Skeletal muscle tissue (tissue), 4 donors: ENCODE results near the gene CLDN12. TPM values are rescaled to one million over a fixed set of nuclear protein-coding genes. Genes with fewer than 3 reads are reported as not detected.

Experiments used
- H3K27ac ChIP-seq: one replicate; pipeline ENCODE4 v1.7.0; 2013; ENCODE audit warnings: mild to moderate bottlenecking, low read depth, low read length, inconsistent platforms
- H3K27me3 ChIP-seq, 3 donors: one replicate each; pipeline ENCODE4 v1.7.0; 2013; ENCODE audit warnings: low read length in 3 of 3; ENCODE audit not compliant: control insufficient read depth in 3 of 3, insufficient read depth in 3 of 3
- H3K36me3 ChIP-seq, 3 donors: one replicate each; pipeline ENCODE4 v1.7.0; 2013; ENCODE audit warnings: low read length in 3 of 3; ENCODE audit not compliant: control insufficient read depth in 3 of 3, insufficient read depth in 3 of 3
- H3K4me1 ChIP-seq, 3 donors: one replicate each; pipeline ENCODE4 v1.7.0; 2013; ENCODE audit warnings: low read length in 3 of 3, mild to moderate bottlenecking in 3 of 3; ENCODE audit not compliant: control insufficient read depth in 3 of 3, insufficient read depth in 3 of 3
- H3K4me3 ChIP-seq, 3 donors: one replicate each; pipeline ENCODE4 v1.7.0; 2013; ENCODE audit warnings: low read length in 3 of 3
- H3K9ac ChIP-seq, 3 donors: one replicate each; pipeline ENCODE4 v1.7.0; 2013; ENCODE audit warnings: low read length in 3 of 3, mild to moderate bottlenecking in 3 of 3, moderate library complexity in 2 of 3, low read depth in 1 of 3
- H3K9me3 ChIP-seq, 3 donors: one replicate each; pipeline ENCODE4 v1.7.0; 2013; ENCODE audit warnings: low read length in 3 of 3; ENCODE audit not compliant: control insufficient read depth in 3 of 3
- total RNA-seq: library from RNA; depleted of rRNA; stranded (reverse); fragments of >200 nt; gene quantifications from one replicate; pipeline ENCODE4 v1.2.3, GENCODE V29; 2014
- donor health status: Osteomylitis.

The CLDN12 gene
- total RNA-seq, 1 donor from 2014 or later = 15.7 TPM

GRCh38 chr7:90402785-90403173 lies 482 bp upstream of the CLDN12 start:
- Histone ChIP-seq H3K9me3 (no peaks in the 10 kb centered on the region), H3K27ac (peak overlapping the region; percentile 99), H3K9ac (peak overlapping the region; percentile 87 to 98 (median 98)), H3K36me3 (peaks cover 0 to 7% (median 6%) of the 10 kb centered on the region in 3 donors), H3K4me1 (peaks cover 6 to 20% (median 17%) of the 10 kb centered on the region in 3 donors), H3K27me3 (no peaks in the 10 kb centered on the region), H3K4me3 (peak overlapping the region; percentile 80 to 100 (median 94))

DNA sequence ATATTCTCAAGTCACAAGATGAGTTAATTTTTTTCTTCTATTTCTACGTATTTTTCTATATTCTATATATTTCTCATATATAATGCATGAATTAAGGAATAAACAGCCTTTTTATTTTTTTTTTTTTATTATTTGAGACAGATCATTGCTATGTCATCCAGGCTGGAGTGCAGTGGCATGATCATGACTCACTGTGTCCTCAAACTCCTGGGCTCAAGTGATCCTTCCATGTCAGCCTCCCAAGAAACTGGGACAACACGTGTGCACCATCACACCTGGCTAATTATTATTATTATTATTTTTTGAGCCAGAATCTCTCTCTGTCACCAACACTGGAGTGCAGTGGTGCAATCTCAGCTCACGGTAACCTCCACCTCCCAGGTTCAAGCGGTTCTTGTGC lies 1.5 kb downstream of the CLDN12 start:
- Histone ChIP-seq H3K27me3 (no peaks in the 10 kb centered on the region), H3K27ac (peak overlapping the region; percentile 99), H3K4me3 (peak overlapping the region; percentile 78 to 94 (median 80)), H3K9me3 (no peaks in the 10 kb centered on the region), H3K36me3 (peaks cover 2 to 17% (median 10%) of the 10 kb centered on the region in 3 donors), H3K4me1 (peaks cover 6 to 23% (median 19%) of the 10 kb centered on the region in 3 donors), H3K9ac (peak overlapping the region in 2 of 3 donors; percentile 42 to 77)

- peaks cover 21 to 36% (median 23%) of the 10 kb centered on the region in 3 donors for H3K4me1 ChIP-seq
- H3K4me3 ChIP-seq = no peak overlapping the region
- no peak overlapping the region for H3K27ac ChIP-seq
- no peaks in the 10 kb centered on the region for H3K27me3 ChIP-seq
- H3K9me3 ChIP-seq = no peaks in the 10 kb centered on the region
- peaks cover 6 to 22% (median 20%) of the 10 kb centered on the region in 3 donors for H3K36me3 ChIP-seq
- H3K9ac ChIP-seq = no peak overlapping the region
These were observed 4.2 kb downstream of the CLDN12 start for GRCh38 chr7:90407484-90407821.

DNA sequence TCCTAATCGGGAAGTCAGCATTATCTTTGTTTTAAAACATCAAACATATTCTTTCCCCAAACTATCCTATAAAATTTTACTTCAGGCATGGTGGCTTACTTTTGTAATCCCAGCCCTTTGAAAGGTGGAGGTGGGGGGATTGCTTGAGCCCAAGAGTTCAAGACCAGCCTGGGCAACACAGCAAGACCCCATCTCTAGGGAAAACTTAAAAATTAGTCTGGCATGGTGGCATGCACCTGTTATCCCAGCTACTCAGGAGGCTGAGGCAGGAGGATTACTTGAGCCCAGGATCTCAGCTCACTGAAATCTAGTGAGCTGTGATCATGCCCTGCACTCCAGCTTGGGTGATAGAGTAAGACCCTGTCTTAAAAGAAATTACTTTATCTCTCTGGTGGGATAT lies 4.9 kb downstream of the CLDN12 start:
- H3K4me3 ChIP-seq = no peak overlapping the region
- H3K36me3 ChIP-seq = peaks cover 12 to 28% (median 27%) of the 10 kb centered on the region in 3 donors
- no peak overlapping the region for H3K9ac ChIP-seq
- H3K27ac ChIP-seq = no peak overlapping the region
- peaks cover 18 to 42% (median 28%) of the 10 kb centered on the region in 3 donors for H3K4me1 ChIP-seq
- no peaks in the 10 kb centered on the region for H3K9me3 ChIP-seq
- no peaks in the 10 kb centered on the region for H3K27me3 ChIP-seq

DNA sequence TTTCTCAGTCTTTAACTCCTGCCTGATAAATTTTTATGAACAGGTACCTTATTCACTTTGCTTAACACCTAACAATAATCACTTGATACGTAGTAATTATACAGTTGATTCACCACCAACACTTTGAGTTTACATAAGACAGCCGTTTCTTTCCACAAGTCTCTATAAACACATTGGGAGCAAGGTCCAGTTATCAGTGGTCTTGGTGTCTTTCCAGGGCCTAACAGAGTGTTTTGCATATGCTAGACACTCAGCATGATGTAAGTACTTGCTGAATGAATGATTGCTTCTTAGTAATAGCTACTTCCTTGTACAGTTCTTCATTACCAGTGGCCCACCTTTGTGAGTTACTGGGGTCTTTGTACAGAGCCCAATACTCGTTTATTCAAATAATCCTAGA lies 6.4 kb downstream of the CLDN12 start:
- Histone ChIP-seq H3K27ac (no peak overlapping the region), H3K9me3 (no peaks in the 10 kb centered on the region), H3K4me3 (no peak overlapping the region), H3K27me3 (no peaks in the 10 kb centered on the region), H3K9ac (no peak overlapping the region), H3K36me3 (peaks cover 12 to 33% (median 27%) of the 10 kb centered on the region in 3 donors), H3K4me1 (peaks cover 14 to 44% (median 28%) of the 10 kb centered on the region in 3 donors)

DNA sequence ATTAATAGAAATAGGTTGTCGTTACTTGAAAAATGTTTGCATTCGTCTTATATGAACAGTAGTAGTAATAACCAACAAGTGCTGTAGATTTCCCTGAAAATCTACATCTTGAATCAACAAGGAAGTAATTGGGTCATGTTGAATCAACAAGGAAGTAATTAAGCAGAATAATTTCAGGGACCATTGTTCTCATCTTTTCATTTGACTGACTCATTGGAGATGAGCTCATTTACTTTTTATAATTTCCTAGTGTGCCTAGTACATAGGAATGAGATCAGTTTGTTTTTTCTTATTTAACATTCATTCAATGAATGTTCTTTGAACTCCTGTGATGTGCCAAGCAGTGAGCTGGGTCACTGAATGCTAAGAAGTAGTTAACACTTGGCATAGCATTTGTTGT lies 8.2 kb downstream of the CLDN12 start:
- no peak overlapping the region for H3K4me3 ChIP-seq
- H3K9me3 ChIP-seq = no peaks in the 10 kb centered on the region
- peaks cover 12 to 30% (median 24%) of the 10 kb centered on the region in 3 donors for H3K36me3 ChIP-seq
- H3K9ac ChIP-seq = no peak overlapping the region
- no peaks in the 10 kb centered on the region for H3K27me3 ChIP-seq
- no peak overlapping the region for H3K27ac ChIP-seq
- H3K4me1 ChIP-seq = peaks cover 6 to 33% (median 24%) of the 10 kb centered on the region in 3 donors

- H3K9ac ChIP-seq = peak overlapping the region in 1 of 3 donors; percentile 1
- H3K4me1 ChIP-seq = peaks cover 6 to 25% (median 22%) of the 10 kb centered on the region in 3 donors
- H3K36me3 ChIP-seq = peaks cover 12 to 30% (median 24%) of the 10 kb centered on the region in 3 donors
These were observed 9.4 kb downstream of the CLDN12 start for GRCh38 chr7:90412458-90413184.

DNA sequence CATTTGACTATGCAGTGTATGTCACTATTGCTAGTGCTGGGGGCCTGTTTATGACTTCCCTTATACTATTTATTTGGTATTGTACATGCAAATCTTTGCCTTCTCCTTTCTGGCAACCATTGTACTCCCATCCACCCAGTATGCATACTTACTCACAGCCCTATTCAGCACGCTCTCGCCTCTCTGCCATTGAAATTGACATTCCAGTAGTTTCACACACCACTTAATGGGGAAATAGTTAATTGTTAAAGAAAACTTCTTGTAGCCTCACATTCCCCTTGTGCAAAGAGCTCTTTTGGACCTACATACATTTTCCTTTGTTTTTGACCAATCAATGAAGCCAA lies 9.9 kb downstream of the CLDN12 start:
- no peak overlapping the region for H3K27ac ChIP-seq
- no peak overlapping the region for H3K4me3 ChIP-seq
- H3K27me3 ChIP-seq = no peaks in the 10 kb centered on the region
- H3K4me1 ChIP-seq = peaks cover 6 to 24% (median 21%) of the 10 kb centered on the region in 3 donors
- H3K9me3 ChIP-seq = no peaks in the 10 kb centered on the region
- peak overlapping the region in 1 of 3 donors; percentile 1 for H3K9ac ChIP-seq
- peaks cover 12 to 30% (median 24%) of the 10 kb centered on the region in 3 donors for H3K36me3 ChIP-seq

More at GRCh38 chr7:90412458-90413184, 9.4 kb downstream of the CLDN12 start:
- no peak overlapping the region for H3K4me3 ChIP-seq
- no peaks in the 10 kb centered on the region for H3K27me3 ChIP-seq
- H3K9me3 ChIP-seq = no peaks in the 10 kb centered on the region
- H3K27ac ChIP-seq = no peak overlapping the region

- H3K9me3 ChIP-seq = no peaks in the 10 kb centered on the region
- no peak overlapping the region for H3K27ac ChIP-seq
- H3K4me3 ChIP-seq = no peak overlapping the region
- H3K4me1 ChIP-seq = no peaks in the 10 kb centered on the region
- H3K27me3 ChIP-seq = no peaks in the 10 kb centered on the region
- H3K9ac ChIP-seq = no peak overlapping the region
- H3K36me3 ChIP-seq = peaks cover 0 to 2% (median under 1%) of the 10 kb centered on the region in 3 donors
These were observed 18.4 kb downstream of the CLDN12 start for GRCh38 chr7:90421651-90422050.

DNA sequence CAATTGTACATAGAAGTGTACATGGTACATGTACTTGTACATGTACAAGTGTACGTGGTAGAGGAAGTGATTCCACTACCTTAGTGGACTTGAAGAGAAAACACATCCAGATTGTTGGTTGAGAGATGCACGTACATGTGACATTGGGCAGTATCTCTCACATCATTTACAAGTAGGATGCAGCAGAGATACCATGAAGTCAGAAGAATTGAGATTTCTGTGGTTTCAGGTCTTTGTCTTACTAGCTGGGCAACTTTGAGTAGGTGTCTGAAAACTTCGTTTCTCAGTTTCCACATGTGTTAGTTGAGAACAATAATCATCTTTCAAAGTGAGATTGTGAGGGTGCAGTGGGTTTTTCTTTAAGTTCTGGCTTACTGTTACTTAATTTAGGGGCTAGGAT lies 21.5 kb downstream of the CLDN12 start:
- Histone ChIP-seq H3K4me3 (no peak overlapping the region), H3K27me3 (no peaks in the 10 kb centered on the region), H3K9ac (no peak overlapping the region), H3K36me3 (no peaks in the 10 kb centered on the region), H3K9me3 (no peaks in the 10 kb centered on the region), H3K27ac (no peak overlapping the region), H3K4me1 (no peaks in the 10 kb centered on the region)
